Choroid plexus epithelial cell (primary cell): ENCODE data around the gene PLPP3.

Source experiments
- DNase-seq: peaks from one replicate; pipeline ENCODE4 v3.0.0-alpha.2; 2010; ENCODE audit warnings: low read depth
- H3K4me3 ChIP-seq: 2 replicates; pipeline ENCODE4 v1.5.1; 2011; ENCODE audit warnings: low read depth, mild to moderate bottlenecking, control low read depth, low read length, moderate library complexity
- TF ChIP-seq, protein P1 (sequence below): conservative IDR thresholded peaks from 2 replicates; pipeline ENCODE4 v1.5.1; 2011; ENCODE audit warnings: low read depth, mild to moderate bottlenecking, control low read depth, inconsistent platforms, low read length, moderate library complexity

The PLPP3 gene

DNA sequence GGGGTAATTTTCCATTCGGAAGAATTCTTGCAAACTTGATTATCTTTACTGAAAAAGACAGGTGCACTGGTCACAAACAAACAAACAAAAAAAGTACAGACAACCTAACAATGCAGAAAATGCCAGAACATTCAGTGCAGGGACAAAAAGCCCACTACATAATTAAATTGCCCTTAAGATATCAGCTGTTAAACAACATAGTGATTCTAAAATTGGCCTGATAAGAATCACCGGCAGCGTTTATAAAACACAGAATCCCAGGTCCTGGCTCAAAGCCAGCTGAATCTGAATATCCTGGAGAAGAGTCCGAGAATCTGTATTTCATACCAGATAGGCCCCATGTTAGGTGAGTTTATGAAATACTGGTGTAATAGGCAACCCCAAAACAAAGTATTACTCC is 6.1 kb downstream of the PLPP3 start:
- H3K4me3 ChIP-seq, result no peak overlapping the region
- DNase-seq, result no peak
- TF ChIP-seq, protein P1, sequence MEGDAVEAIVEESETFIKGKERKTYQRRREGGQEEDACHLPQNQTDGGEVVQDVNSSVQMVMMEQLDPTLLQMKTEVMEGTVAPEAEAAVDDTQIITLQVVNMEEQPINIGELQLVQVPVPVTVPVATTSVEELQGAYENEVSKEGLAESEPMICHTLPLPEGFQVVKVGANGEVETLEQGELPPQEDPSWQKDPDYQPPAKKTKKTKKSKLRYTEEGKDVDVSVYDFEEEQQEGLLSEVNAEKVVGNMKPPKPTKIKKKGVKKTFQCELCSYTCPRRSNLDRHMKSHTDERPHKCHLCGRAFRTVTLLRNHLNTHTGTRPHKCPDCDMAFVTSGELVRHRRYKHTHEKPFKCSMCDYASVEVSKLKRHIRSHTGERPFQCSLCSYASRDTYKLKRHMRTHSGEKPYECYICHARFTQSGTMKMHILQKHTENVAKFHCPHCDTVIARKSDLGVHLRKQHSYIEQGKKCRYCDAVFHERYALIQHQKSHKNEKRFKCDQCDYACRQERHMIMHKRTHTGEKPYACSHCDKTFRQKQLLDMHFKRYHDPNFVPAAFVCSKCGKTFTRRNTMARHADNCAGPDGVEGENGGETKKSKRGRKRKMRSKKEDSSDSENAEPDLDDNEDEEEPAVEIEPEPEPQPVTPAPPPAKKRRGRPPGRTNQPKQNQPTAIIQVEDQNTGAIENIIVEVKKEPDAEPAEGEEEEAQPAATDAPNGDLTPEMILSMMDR, result no peak

DNA sequence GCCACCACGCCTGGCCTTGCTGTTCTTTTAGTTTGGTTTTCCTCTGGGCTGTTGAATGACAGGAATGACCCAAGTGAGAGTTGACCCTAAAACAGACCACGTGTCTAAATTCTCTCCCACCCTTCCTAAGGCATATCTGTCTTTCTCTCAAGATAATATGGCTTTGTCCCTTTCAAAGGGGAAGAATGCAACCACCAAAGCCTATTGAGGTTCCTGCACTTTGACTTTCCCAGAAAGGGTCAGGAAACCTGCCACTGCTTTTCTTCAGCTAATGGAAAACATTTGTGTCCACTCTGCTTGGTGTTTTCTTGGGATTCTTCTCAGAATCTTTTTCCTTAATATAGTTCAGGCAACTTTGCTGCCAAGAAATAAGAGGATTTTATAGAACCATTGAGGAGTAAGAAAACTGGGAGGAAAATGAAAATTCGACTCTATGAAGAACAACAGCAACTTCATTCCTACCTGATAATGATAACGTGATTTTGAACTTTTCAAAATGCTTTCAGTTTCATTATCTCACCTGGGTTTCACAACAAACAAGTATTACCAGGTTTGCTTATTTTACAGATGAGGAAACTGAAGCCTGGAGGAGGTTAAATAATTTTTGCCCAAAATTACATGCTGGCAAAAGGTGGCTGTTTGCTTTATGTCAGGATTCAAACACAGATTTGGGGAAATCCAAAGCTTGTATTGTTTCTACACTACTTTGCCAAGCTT is 6.9 kb downstream of the PLPP3 start:
- H3K4me3 ChIP-seq, result no peak overlapping the region
- DNase-seq, result no peak
- TF ChIP-seq, protein P1, result no peak

- TF ChIP-seq, protein P1, result no peak
- H3K4me3 ChIP-seq, result no peak overlapping the region
- no peak for DNase-seq
These were observed 7.9 kb downstream of the PLPP3 start for GRCh38 chr1:56571448-56571847.

GRCh38 chr1:56570924-56571372 is 8.4 kb downstream of the PLPP3 start:
- no peak for DNase-seq
- no peak overlapping the region for H3K4me3 ChIP-seq
- TF ChIP-seq, protein P1, result no peak

DNA sequence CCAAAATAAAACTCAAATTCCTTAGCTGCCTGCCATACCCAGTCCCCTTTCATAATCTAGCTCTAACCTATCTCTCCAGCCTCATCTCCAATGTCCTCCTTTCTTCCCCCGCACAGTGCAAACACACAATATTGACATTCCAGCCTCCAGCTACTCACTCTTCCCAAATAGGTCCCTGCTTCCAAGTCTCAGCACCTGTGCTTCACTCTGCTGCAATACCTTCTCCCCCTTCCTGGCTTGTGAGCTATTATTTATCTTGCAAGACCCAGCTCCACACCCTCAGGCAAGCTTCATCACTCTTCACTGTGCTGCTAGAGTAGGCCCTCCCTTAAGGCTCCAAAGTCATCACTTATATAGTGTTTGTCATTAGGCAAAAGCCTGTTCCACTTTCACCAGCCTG is 9.7 kb downstream of the PLPP3 start:
- TF ChIP-seq, protein P1, result no peak
- DNase-seq, result no peak
- H3K4me3 ChIP-seq, result no peak overlapping the region

- TF ChIP-seq, protein P1, result no peak
- no peak for DNase-seq
These were observed 12.4 kb downstream of the PLPP3 start for GRCh38 chr1:56566994-56567393.

DNA sequence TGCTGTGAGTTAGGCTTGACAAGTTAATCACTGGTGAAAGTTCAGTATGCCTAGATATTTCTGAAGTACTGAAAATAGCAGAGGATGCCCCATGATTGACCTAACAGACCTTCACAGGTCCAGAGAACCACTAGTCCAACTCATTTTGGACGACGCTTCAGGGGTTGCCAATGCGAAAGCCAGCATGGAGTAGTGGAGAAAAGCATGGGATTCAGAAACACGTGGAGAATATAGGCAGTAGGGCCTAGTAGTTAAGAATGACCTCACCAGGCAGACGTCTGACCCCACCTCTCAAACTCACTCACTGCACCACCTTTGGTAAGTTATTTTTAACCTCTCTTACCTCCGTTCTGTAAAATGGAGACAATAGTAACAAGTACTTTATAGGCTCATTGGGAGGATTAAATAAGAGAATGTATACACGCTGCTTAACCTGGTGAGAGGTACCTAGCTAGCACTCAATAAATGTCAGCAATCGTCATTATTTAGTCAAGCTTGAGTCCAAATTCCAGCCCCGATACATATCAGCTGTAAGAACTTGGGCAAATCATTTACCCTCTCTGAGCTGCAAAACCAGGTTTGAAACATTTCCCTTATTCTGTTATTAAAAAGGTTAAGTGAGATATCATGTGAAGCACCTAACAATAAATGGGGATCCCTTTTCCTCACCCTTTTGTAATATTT is 13.2 kb downstream of the PLPP3 start:
- no peak for DNase-seq
- no peak overlapping the region for H3K4me3 ChIP-seq
- TF ChIP-seq, protein P1, result no peak

More at GRCh38 chr1:56566994-56567393, 12.4 kb downstream of the PLPP3 start:
- no peak overlapping the region for H3K4me3 ChIP-seq
